Stimulated activated CD8-positive, alpha-beta memory T cell treated with anti-CD3 and anti-CD28 coated beads, Interleukin-12 subunit alpha, Interleukin-12 subunit beta, amount 100 ng/mL, for 1 hour (primary cell): ENCODE measurements around the gene NPM3.
"Not testable (repeated sequence)": the region's sequence is repeated elsewhere in the genome, so short reads cannot be mapped to it uniquely, and the experiment has no call there.

ENCODE experiments used
- DNase-seq: peaks from one replicate; pipeline ENCODE4 v3.0.0-alpha.2; 2020; ENCODE audit warnings: low read depth

NPM3 gene

GRCh38 chr10:101803511-101803910 is 20.3 kb upstream of the NPM3 start:
- no peak for DNase-seq

- DNase-seq, result no peak
Measured at GRCh38 chr10:101797403-101798059, 14.3 kb upstream of the NPM3 start.

- no peak for DNase-seq
Measured at GRCh38 chr10:101793526-101793925, 10.3 kb upstream of the NPM3 start.

GRCh38 chr10:101789686-101790085 is 6.4 kb upstream of the NPM3 start:
- DNase-seq, result no peak

- DNase-seq, result not testable (repeated sequence)
Measured at GRCh38 chr10:101789231-101789630, 6.0 kb upstream of the NPM3 start.

- no peak for DNase-seq
Measured at GRCh38 chr10:101785801-101786200, 2.6 kb upstream of the NPM3 start.

GRCh38 chr10:101784558-101784957 is 1.3 kb upstream of the NPM3 start:
- DNase-seq, result no peak

GRCh38 chr10:101783736-101784118 is 481 bp upstream of the NPM3 start:
- DNase-seq, result no peak

- DNase-seq, result no peak
Measured at GRCh38 chr10:101781984-101782810, 1.0 kb downstream of the NPM3 start.

GRCh38 chr10:101781655-101781983 is 1.6 kb downstream of the NPM3 start:
- DNase-seq, result no peak

- DNase-seq, result peak; percentile 50
Measured at GRCh38 chr10:101780818-101781654, 2.2 kb downstream of the NPM3 start.

- no peak for DNase-seq
Measured at GRCh38 chr10:101780187-101780817, 2.9 kb downstream of the NPM3 start.

GRCh38 chr10:101779544-101780186 is 3.6 kb downstream of the NPM3 start:
- peak; percentile 79 for DNase-seq

- DNase-seq, result no peak
Measured at GRCh38 chr10:101778781-101779543, 4.3 kb downstream of the NPM3 start.

GRCh38 chr10:101778151-101778780 is 5.0 kb downstream of the NPM3 start:
- DNase-seq, result no peak

GRCh38 chr10:101777619-101778145 is 5.6 kb downstream of the NPM3 start:
- no peak for DNase-seq

GRCh38 chr10:101776161-101776817 is 7.0 kb downstream of the NPM3 start:
- DNase-seq, result no peak

GRCh38 chr10:101775273-101776160 is 7.7 kb downstream of the NPM3 start, which contains the start of gene FGF8:
Gene FGF8, minus strand, starts transcription at chr10:101776114. Its CDS starts 214 bp downstream, at chr10:101775900.
- DNase-seq, result no peak
